Smooth muscle cell of the brain vasculature (primary cell): ENCODE measurements around the gene SELENOS.
A peak's percentile ranks its signal among the peaks of the same experiment; 100 is the strongest.
"Not testable (repeated sequence)": the region's sequence is repeated elsewhere in the genome, so short reads cannot be mapped to it uniquely, and the experiment has no call there.

Experiments
- DNase-seq: peaks from one replicate; pipeline ENCODE4 v3.0.0-alpha.2; 2012; ENCODE audit warnings: low read depth, low spot score

The SELENOS gene

GRCh38 chr15:101309436-101310160, 32.3 kb upstream of the SELENOS start:
- no peak for DNase-seq

GRCh38 chr15:101308604-101309435, 31.5 kb upstream of the SELENOS start:
- DNase-seq = no peak

GRCh38 chr15:101307897-101308603, 30.8 kb upstream of the SELENOS start:
- DNase-seq = no peak

GRCh38 chr15:101307048-101307896, 30.0 kb upstream of the SELENOS start:
- no peak for DNase-seq

- DNase-seq = no peak
Measured at GRCh38 chr15:101306341-101307047, 29.2 kb upstream of the SELENOS start.

- no peak for DNase-seq
Measured at GRCh38 chr15:101305820-101306255, 28.6 kb upstream of the SELENOS start.

- DNase-seq = no peak
Measured at GRCh38 chr15:101303408-101303807, 26.1 kb upstream of the SELENOS start.

GRCh38 chr15:101296418-101297405, 19.4 kb upstream of the SELENOS start:
- DNase-seq = no peak

- no peak for DNase-seq
Measured at GRCh38 chr15:101295607-101296161, 18.4 kb upstream of the SELENOS start.

GRCh38 chr15:101294731-101295606, 17.7 kb upstream of the SELENOS start, which contains the start of gene SNRPA1:
SNRPA1 (minus strand) TSS chr15:101295248; CDS start chr15:101295178, 70 bp downstream.
- DNase-seq = peak; percentile 86

GRCh38 chr15:101293122-101293521, 15.8 kb upstream of the SELENOS start:
- no peak for DNase-seq

GRCh38 chr15:101288905-101289513, 11.7 kb upstream of the SELENOS start:
- no peak for DNase-seq

- DNase-seq = not testable (repeated sequence)
Measured at GRCh38 chr15:101287342-101287741, 10.1 kb upstream of the SELENOS start.

- no peak for DNase-seq
Measured at GRCh38 chr15:101286471-101287114, 9.3 kb upstream of the SELENOS start.

GRCh38 chr15:101283931-101284330, 6.6 kb upstream of the SELENOS start:
- DNase-seq = no peak

- no peak for DNase-seq
Measured at GRCh38 chr15:101280007-101280406, 2.7 kb upstream of the SELENOS start.

- DNase-seq = no peak
Measured at GRCh38 chr15:101277943-101278564, 769 bp upstream of the SELENOS start.
